Airway epithelial cell (primary cell): ENCODE results near the gene POGLUT2. TPM values are rescaled to one million over a fixed set of nuclear protein-coding genes. Genes with fewer than 3 reads are reported as not detected.

Experiments
- total RNA-seq: library from RNA; depleted of rRNA; stranded (reverse); fragments of >200 nt; gene quantifications from 2 replicates; pipeline ENCODE4 v1.2.3, GENCODE V29; 2015

Gene POGLUT2
- total RNA-seq: 8.6 and 8.8 TPM in 2 replicates

DNA sequence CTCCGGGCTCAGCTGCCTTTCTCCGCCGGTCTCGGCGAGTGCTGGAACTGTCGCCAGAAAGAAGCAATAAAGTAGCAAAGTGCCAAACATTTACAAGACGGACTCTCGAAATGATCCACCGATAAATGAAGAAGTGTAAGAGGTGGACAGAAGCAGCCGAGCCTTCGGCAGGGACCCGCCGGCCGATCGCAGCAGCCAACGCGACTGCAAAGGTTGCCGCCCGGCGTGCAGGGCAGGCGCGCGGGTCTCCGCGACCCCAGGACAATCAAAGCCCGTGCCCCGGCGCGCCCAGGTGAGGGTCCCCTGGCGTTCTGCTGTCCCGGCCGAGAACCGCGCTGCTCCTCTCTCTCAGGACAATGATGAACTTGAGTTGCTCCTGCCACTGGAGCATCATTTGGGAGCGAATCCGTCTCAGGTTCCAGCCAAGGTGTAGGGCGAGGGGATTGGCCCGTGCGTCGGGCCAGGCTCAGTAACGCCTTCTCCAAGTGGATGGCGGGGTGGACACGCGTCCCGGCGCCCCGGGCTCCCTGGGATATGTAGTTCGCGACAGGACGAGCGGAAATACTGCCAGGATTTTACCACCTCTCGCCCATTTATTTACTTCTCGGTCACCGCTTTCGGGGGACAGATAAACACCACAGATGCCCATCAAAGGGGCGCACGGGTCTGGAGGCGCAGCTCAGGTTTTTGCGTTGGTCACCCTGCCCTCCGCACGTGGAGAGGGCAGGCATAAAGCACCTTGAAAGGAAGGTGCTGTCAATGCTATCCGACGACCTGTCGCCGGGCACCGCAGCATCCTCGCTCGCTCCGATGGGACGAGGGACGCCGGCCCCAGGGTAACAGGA, at the start of gene POGLUT2, which contains the start of gene BIVM:
Gene POGLUT2, minus strand, starts transcription at position 396 of the 845 bp plus-strand sequence. Its CDS starts 306 bp downstream, at position 90.
Gene BIVM, plus strand, starts transcription at position 539 of the 845 bp plus-strand sequence. CDS start 8,149 bp downstream, outside the sequence.

DNA sequence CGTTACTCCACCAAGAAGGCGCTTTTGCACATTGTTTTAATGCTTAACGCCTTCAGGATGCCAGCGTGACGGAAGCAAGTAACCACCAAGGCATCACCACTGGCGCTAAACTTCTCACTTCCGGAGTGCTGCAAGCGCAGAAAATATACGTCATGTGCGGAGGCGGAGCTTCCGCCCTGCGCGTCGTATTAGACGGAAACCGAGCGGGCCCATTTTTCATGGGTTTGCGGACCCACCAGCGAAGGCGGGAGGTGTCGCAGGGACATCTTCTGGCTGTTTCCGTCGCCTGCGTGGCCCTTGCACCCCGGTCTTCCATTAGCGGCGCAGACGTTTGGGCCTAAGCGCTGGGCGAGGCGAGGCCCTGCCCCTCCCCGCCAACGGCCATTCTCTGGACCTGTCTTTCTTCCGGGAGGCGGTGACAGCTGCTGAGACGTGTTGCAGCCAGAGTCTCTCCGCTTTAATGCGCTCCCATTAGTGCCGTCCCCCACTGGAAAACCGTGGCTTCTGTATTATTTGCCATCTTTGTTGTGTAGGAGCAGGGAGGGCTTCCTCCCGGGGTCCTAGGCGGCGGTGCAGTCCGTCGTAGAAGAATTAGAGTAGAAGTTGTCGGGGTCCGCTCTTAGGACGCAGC, 47.0 kb upstream of the POGLUT2 start, which contains the start of gene ERCC5:
Gene ERCC5, plus strand, starts transcription at position 403 of the 631 bp plus-strand sequence. CDS start 235 bp downstream, outside the sequence.

DNA sequence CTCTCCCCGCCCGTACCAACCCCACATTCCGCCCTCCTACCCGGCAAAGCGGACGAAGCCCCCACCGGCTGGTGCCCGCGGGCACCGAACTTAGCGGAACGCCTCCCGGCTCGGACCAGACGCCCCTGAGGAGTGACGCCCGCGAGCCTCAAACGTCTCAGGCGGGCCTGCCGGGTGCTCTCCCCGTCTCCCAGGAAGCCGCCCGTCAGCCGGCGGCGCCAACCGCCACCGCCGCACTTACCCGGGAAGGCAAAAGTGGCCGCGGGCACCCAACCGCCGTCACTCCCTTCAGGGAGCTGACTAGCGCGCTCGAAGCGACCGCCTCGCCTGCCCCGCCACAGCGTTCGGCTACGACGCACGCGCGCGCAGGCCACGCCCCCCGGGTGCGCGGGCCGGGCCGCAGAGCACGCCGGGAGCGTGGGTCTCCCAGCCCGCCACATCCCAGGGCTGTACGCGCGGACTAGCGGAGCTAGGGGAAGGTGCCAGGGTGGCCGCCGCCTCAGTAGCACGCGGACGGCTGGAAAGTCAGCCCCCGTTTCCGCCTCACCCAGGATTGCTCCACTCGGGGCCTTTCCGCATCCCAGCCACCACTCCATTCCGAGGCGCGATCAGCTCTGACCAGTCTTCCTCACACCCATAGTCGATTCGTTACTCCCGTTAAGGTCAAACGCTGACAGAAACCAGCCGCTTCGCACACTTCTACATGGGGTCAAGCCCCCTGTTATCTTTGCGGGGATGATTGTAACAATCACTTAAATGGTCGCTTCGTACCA, 25.1 kb downstream of the POGLUT2 start, which contains the start of gene TEX30:
Gene TEX30, minus strand, starts transcription at position 346 of the 773 bp plus-strand sequence. CDS start 3,760 bp downstream, outside the sequence.

Other genes with a start within 250 kb of the POGLUT2 start
- 22.0 and 26.2 TPM in 2 replicates for gene TPP2, start 202.0 kb downstream of the POGLUT2 start, total RNA-seq
- gene METTL21C, start 103.9 kb downstream of the POGLUT2 start, total RNA-seq: not detected in 2 replicates
- 9.9 and 11.1 TPM in 2 replicates for gene TEX30, start 25.2 kb downstream of the POGLUT2 start, total RNA-seq
- 8.0 and 9.2 TPM in 2 replicates for gene BIVM, start 143 bp upstream of the POGLUT2 start, total RNA-seq
- 34.7 and 43.3 TPM in 2 replicates for gene ERCC5, start 47.1 kb upstream of the POGLUT2 start, total RNA-seq